C4-2B (cell line): ENCODE results near the gene TBC1D13.

Experiments used
- ZFX ChIP-seq: fragments of 450-650 bp; IDR thresholded peaks from 2 replicates; pipeline ENCODE4 v1.6.1; 2017
- TF ChIP-seq, protein P1 (sequence below): fragments of 450-650 bp; conservative IDR thresholded peaks from 2 replicates; pipeline ENCODE4 v1.5.1; 2017; ENCODE audit warnings: mild to moderate bottlenecking

DNA sequence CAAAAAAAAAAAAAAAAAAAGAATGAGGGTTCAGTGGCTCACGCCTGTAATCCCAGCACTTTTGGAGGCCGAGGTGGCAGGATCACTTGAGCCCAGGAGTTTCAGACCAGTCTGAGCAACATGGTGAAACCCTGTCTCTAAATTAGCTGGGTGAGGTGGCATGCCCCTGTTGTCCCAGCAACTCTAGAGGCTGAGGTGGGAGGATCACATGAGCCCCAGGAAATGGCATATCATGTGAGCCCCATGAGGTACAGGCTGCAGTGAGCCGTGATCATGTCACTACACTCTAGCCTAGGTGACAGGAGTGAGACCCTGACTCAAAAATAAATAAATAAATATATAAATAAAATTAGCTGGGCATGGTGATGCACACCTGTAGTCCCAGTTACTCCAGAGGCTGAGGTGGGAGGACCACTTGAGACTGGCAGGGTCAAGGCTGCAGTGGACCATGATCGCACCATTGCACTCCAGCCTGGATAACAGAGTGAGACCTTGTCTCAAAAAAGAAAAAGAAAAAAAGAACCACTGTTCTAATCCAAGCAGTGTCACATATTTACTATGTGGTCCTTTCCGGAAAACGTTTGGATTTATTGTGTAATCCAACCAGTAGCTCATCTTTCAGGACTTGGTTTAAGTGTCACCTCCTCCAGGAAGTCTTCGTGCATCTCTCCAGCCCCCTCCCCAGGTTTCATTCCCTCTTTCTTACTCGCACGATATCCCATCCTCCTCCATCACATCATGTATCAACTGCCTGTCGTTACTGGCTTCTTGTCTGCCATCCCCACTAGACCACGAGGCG, 54.8 kb downstream of the TBC1D13 start:
- TF ChIP-seq, protein P1, sequence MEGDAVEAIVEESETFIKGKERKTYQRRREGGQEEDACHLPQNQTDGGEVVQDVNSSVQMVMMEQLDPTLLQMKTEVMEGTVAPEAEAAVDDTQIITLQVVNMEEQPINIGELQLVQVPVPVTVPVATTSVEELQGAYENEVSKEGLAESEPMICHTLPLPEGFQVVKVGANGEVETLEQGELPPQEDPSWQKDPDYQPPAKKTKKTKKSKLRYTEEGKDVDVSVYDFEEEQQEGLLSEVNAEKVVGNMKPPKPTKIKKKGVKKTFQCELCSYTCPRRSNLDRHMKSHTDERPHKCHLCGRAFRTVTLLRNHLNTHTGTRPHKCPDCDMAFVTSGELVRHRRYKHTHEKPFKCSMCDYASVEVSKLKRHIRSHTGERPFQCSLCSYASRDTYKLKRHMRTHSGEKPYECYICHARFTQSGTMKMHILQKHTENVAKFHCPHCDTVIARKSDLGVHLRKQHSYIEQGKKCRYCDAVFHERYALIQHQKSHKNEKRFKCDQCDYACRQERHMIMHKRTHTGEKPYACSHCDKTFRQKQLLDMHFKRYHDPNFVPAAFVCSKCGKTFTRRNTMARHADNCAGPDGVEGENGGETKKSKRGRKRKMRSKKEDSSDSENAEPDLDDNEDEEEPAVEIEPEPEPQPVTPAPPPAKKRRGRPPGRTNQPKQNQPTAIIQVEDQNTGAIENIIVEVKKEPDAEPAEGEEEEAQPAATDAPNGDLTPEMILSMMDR: no peak
- TF ChIP-seq ZFX: no peak
